ENCODE measurements around the gene TM7SF2.

Gene TM7SF2

GRCh38 chr11:65160643-65161042 lies 49.0 kb downstream of the TM7SF2 start:
- no peak for DNase-seq

DNA sequence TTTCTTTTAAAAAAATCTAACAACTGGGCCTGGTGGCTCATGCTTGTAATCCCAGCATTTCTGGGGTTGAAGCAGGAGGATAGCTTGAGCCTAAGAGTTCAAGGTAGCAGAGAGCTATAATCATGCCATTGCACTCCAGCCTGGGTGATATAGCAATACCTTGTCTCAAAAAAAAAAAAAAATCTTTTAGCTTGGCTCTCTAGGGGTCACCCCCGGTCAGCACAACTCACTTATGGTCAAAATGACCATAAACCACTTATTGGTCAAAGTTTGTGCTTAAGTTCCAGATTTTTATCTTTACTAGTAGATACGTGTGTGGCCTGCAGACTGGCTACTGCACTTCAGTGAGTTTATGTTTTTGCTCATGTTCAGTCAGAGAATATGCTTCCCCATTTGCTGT lies 52.0 kb downstream of the TM7SF2 start:
- DNase-seq: no peak
